ENCODE measurements around the gene TMEM255B. TPM values are rescaled to one million over a fixed set of nuclear protein-coding genes. Genes with fewer than 3 reads are reported as not detected.
"Not testable (repeated sequence)": the region's sequence is repeated elsewhere in the genome, so short reads cannot be mapped to it uniquely, and the experiment has no call there.

The TMEM255B gene
- total RNA-seq, 1 donor from 2014 or later, result 2.9 TPM

- intact Hi-C loops (cut with micrococcal nuclease), result no loop called here
Observed at GRCh38 chr13:113734099-113734825, 24.8 kb upstream of the TMEM255B start.

- intact Hi-C loops (cut with micrococcal nuclease), result no loop called here
Observed at GRCh38 chr13:113734826-113735125, 24.2 kb upstream of the TMEM255B start.

- intact Hi-C loops (cut with micrococcal nuclease), result no loop called here
Observed at GRCh38 chr13:113735194-113735593, 23.8 kb upstream of the TMEM255B start.

- intact Hi-C loops (cut with micrococcal nuclease), result no loop called here
Observed at GRCh38 chr13:113735750-113736149, 23.3 kb upstream of the TMEM255B start.

GRCh38 chr13:113736258-113736731 lies 22.7 kb upstream of the TMEM255B start:
- intact Hi-C loops (cut with micrococcal nuclease), result no loop called here

GRCh38 chr13:113737803-113738202 lies 21.2 kb upstream of the TMEM255B start:
- intact Hi-C loops (cut with micrococcal nuclease), result no loop called here

GRCh38 chr13:113739527-113740285 lies 19.3 kb upstream of the TMEM255B start:
- intact Hi-C loops (cut with micrococcal nuclease), result no loop called here

GRCh38 chr13:113740286-113740556 lies 18.8 kb upstream of the TMEM255B start:
- intact Hi-C loops (cut with micrococcal nuclease), result no loop called here

GRCh38 chr13:113740661-113741060 lies 18.4 kb upstream of the TMEM255B start:
- intact Hi-C loops (cut with micrococcal nuclease), result loop anchor here (1.0 kb wide), 1 partner anchor 19 kb away; the partner anchor contains the start of gene TMEM255B

GRCh38 chr13:113741191-113741668 lies 17.8 kb upstream of the TMEM255B start:
- intact Hi-C loops (cut with micrococcal nuclease), result loop anchor here (1.0 kb wide), 1 partner anchor 18 kb away; the partner anchor contains the start of gene TMEM255B

GRCh38 chr13:113742000-113742441 lies 17.0 kb upstream of the TMEM255B start:
- intact Hi-C loops (cut with micrococcal nuclease), result loop anchor here (1.0 kb wide), 1 partner anchor 17 kb away; the partner anchor contains the start of gene TMEM255B

GRCh38 chr13:113742445-113743120 lies 16.4 kb upstream of the TMEM255B start:
- intact Hi-C loops (cut with micrococcal nuclease), result no loop called here

- intact Hi-C loops (cut with micrococcal nuclease), result no loop called here
Observed at GRCh38 chr13:113743366-113744195, 15.4 kb upstream of the TMEM255B start.

GRCh38 chr13:113744197-113745000 lies 14.6 kb upstream of the TMEM255B start:
- intact Hi-C loops (cut with micrococcal nuclease), result no loop called here

- intact Hi-C loops (cut with micrococcal nuclease), result no loop called here
Observed at GRCh38 chr13:113745059-113745458, 14.0 kb upstream of the TMEM255B start.

GRCh38 chr13:113745500-113746142 lies 13.4 kb upstream of the TMEM255B start:
- intact Hi-C loops (cut with micrococcal nuclease), result not testable (repeated sequence)

- intact Hi-C loops (cut with micrococcal nuclease), result no loop called here
Observed at GRCh38 chr13:113746143-113746525, 12.9 kb upstream of the TMEM255B start.

GRCh38 chr13:113746671-113747070 lies 12.4 kb upstream of the TMEM255B start:
- intact Hi-C loops (cut with micrococcal nuclease), result no loop called here

GRCh38 chr13:113747291-113747833 lies 11.7 kb upstream of the TMEM255B start:
- intact Hi-C loops (cut with micrococcal nuclease), result no loop called here

Measured in T-helper 2 cell treated with Interferon-gamma antibody and Interleukin-4, amounts not matched to agents 100 ng/mL and 5 ng/mL, for 36 hours (primary cell).